HepG2 (cell line): ENCODE measurements around the gene BRD8. TPM values are rescaled to one million over a fixed set of nuclear protein-coding genes. Genes with fewer than 3 reads are reported as not detected.
A peak's percentile ranks its signal among the peaks of the same experiment; 100 is the strongest.

Experiments
- ATAC-seq: fragments of 200-7000 bp; cut with Tn5 transposase; 3 replicates; pipeline ENCODE4 v1.9.1; 2020; ENCODE audit warnings: mild to moderate bottlenecking, moderate library complexity
- BruUV-seq: library from RNA; stranded (reverse); fragments of 400-500 nt; replicated peaks from 2 replicates; lab custom pipeline; 2021; lab: Mats Ljungman, UMichigan
- CTCF ChIA-PET: fragments of 300-600 bp; formaldehyde crosslinking; extraction: SDS; loops from one replicate; lab custom pipeline; 2021; ENCODE audit warnings: low total read pairs, inconsistent platforms, low intra/inter-chr PET ratio; lab: Yijun Ruan, JAX
- POLR2A ChIA-PET: fragments of 350-600 bp; sonication (Branson Sonifier 250); formaldehyde crosslinking; loops from one replicate; lab custom pipeline; 2020; ENCODE audit warnings: antibody characterized with exemption, inconsistent platforms; lab: Yijun Ruan, JAX
- DNase-seq: peaks from one replicate; pipeline ENCODE4 v3.0.0-alpha.2; 2015; ENCODE audit warnings: low spot score
- FAIRE-seq: peaks from 3 replicates; lab custom pipeline; 2011; peaks lifted over from hg19 to GRCh38; lab: Jason Lieb, UNC
- H2AFZ ChIP-seq: one replicate; pipeline ENCODE4 v1.6.1; 2011; ENCODE audit warnings: low read length, inconsistent platforms
- H3K27ac ChIP-seq: fragments of 300-600 bp; 3 replicates; pipeline ENCODE4 v1.8.0; 2011; ENCODE audit warnings: mixed run types, mild to moderate bottlenecking, mixed read lengths, low read length, inconsistent platforms; ENCODE audit not compliant: insufficient read depth; ENCODE audit errors: extremely low read length
- H3K27me3 ChIP-seq, 2 experiments: fragments of 200-600 bp in 1 of 2; 2 replicates in 1 of 2; 3 replicates in 1 of 2; pipeline versions ENCODE4 v1.6.0 to v1.8.0; 2011; ENCODE audit warnings: low read length in 2 of 2, mild to moderate bottlenecking in 2 of 2, moderate library complexity in 2 of 2, inconsistent platforms in 1 of 2; ENCODE audit not compliant: insufficient read depth in 2 of 2, control insufficient read depth in 1 of 2
- H3K36me3 ChIP-seq, 2 experiments: fragments of 200-600 bp in 1 of 2; replicated peaks in 1 of 2; 2 replicates in 1 of 2; 3 replicates in 1 of 2; pipeline versions ENCODE4 v1.5.1 to v1.8.0; 2011; ENCODE audit warnings: low read length in 2 of 2, inconsistent platforms in 1 of 2; ENCODE audit not compliant: insufficient read depth in 2 of 2, control insufficient read depth in 1 of 2
- H3K4me1 ChIP-seq: 2 replicates; pipeline ENCODE4 v1.5.1; 2012; ENCODE audit warnings: low read length, inconsistent platforms; ENCODE audit not compliant: insufficient read depth
- H3K4me2 ChIP-seq: 2 replicates; pipeline ENCODE4 v1.6.0; 2011; ENCODE audit warnings: low read depth, low read length, inconsistent platforms
- H3K4me3 ChIP-seq, 3 experiments: fragments of 200-600 bp in 1 of 3; sonication (generic), shearing (Covaris generic) in 1 of 3; replicated peaks in 1 of 3; 2 replicates each; pipeline ENCODE4 v1.5.1; 2011 to 2016; ENCODE audit warnings: low read length in 3 of 3, inconsistent platforms in 2 of 3, low read depth in 2 of 3, mild to moderate bottlenecking in 2 of 3, control low read depth in 1 of 3, mixed read lengths in 1 of 3; ENCODE audit not compliant: insufficient read depth in 1 of 3
- H3K79me2 ChIP-seq: one replicate; pipeline ENCODE4 v1.6.1; 2011; ENCODE audit warnings: low read length, inconsistent platforms; ENCODE audit not compliant: insufficient read depth
- H3K9ac ChIP-seq: 2 replicates; pipeline ENCODE4 v1.6.0; 2011; ENCODE audit warnings: mild to moderate bottlenecking, low read depth, low read length, inconsistent platforms; ENCODE audit not compliant: insufficient read depth
- H3K9me3 ChIP-seq: 2 replicates; pipeline ENCODE4 v1.5.1; 2012; ENCODE audit warnings: mild to moderate bottlenecking, low read length
- H4K20me1 ChIP-seq: 2 replicates; pipeline ENCODE4 v1.6.0; 2011; ENCODE audit warnings: inconsistent platforms, mild to moderate bottlenecking, low read length, moderate library complexity; ENCODE audit not compliant: insufficient read depth
- ATF7-NPFF ChIP-seq: sonication (generic); formaldehyde crosslinking; IDR thresholded peaks from 2 replicates; pipeline ENCODE4 v1.8.1; 2023; ENCODE audit warnings: mild to moderate bottlenecking, low read depth, missing genetic modification reagents, moderate library complexity
- EED ChIP-seq: sonication (generic); formaldehyde crosslinking; IDR thresholded peaks from 2 replicates; pipeline ENCODE4 v1.5.0; 2020; ENCODE audit warnings: mild to moderate bottlenecking, missing genetic modification reagents
- GPBP1L1 ChIP-seq: sonication (generic); formaldehyde crosslinking; IDR thresholded peaks from 2 replicates; pipeline ENCODE4 v1.5.0; 2020; ENCODE audit warnings: mild to moderate bottlenecking, missing genetic modification reagents
- HOXD1 ChIP-seq: sonication (generic); formaldehyde crosslinking; IDR thresholded peaks from 2 replicates; pipeline ENCODE4 v1.5.0; 2020; ENCODE audit warnings: missing genetic modification reagents
- KDM6A ChIP-seq: IDR thresholded peaks from 2 replicates; pipeline ENCODE4 v1.6.1; 2016; ENCODE audit warnings: low read depth
- MTA3 ChIP-seq: sonication (generic); formaldehyde crosslinking; IDR thresholded peaks from 2 replicates; pipeline ENCODE4 v1.4.0; 2020; ENCODE audit warnings: missing genetic modification reagents
- NCOA2 ChIP-seq: sonication (generic); formaldehyde crosslinking; IDR thresholded peaks from 2 replicates; pipeline ENCODE4 v1.8.0; 2022; ENCODE audit warnings: inconsistent platforms
- POLR2AphosphoS2 ChIP-seq: IDR thresholded peaks from 2 replicates; pipeline ENCODE4 v1.6.1; 2011; ENCODE audit warnings: low read depth, low read length, improper control_type of control experiment
- RBFOX2 ChIP-seq: fragments of 200-400 bp; formaldehyde crosslinking; IDR thresholded peaks from 2 replicates; pipeline ENCODE4 v1.6.1; 2017; ENCODE audit warnings: low read depth, mild to moderate bottlenecking, low read length
- SPEN ChIP-seq: sonication (generic); formaldehyde crosslinking; IDR thresholded peaks from 2 replicates; pipeline ENCODE4 v1.5.1; 2020; ENCODE audit warnings: low read depth, mild to moderate bottlenecking, missing genetic modification reagents
- TOE1 ChIP-seq: sonication (generic); formaldehyde crosslinking; IDR thresholded peaks from 2 replicates; pipeline ENCODE4 v1.4.0; 2020; ENCODE audit warnings: mild to moderate bottlenecking, missing genetic modification reagents
- ZBTB1 ChIP-seq: sonication (generic); formaldehyde crosslinking; IDR thresholded peaks from 2 replicates; pipeline ENCODE4 v1.4.0; 2020; ENCODE audit warnings: missing genetic modification reagents, borderline replicate concordance
- ZBTB21 ChIP-seq: sonication (generic); formaldehyde crosslinking; IDR thresholded peaks from 2 replicates; pipeline ENCODE4 v1.4.0; 2020; ENCODE audit warnings: missing genetic modification reagents
- ZNF567 ChIP-seq: sonication (generic); formaldehyde crosslinking; IDR thresholded peaks from 2 replicates; pipeline ENCODE4 v1.8.1; 2023; ENCODE audit warnings: mild to moderate bottlenecking, missing genetic modification reagents, borderline replicate concordance
- ZNF614 ChIP-seq: IDR thresholded peaks from 2 replicates; pipeline ENCODE4 v1.6.1; 2018; ENCODE audit warnings: missing biosample characterization, missing genetic modification reagents, inconsistent platforms, borderline replicate concordance
- ZNF652 ChIP-seq: IDR thresholded peaks from 2 replicates; pipeline ENCODE4 v1.6.1; 2016; ENCODE audit warnings: low read depth, borderline replicate concordance
- WGBS: methylation state at CpG from one replicate; pipeline ENCODE4 v1.1.6; 2017; ENCODE audit warnings: low lambda C conversion rate; 5-methylcytosine and 5-hydroxymethylcytosine counted together
- in situ Hi-C: cut with HindIII; loops from 2 replicates; pipeline ENCODE4 v1.10.0; 2017; ENCODE audit warnings: low pct_unique_long_range_greater_than_20kb; ENCODE audit not compliant: extremely low pct_ligation_motif_present
- intact Hi-C: fragments of 100-400 bp; cut with micrococcal nuclease; formaldehyde crosslinking; loops from one replicate; pipeline ENCODE4 v1.10.0; 2022; ENCODE audit not compliant: unreplicated experiment
- polyA plus RNA-seq, 8 experiments: library from polyadenylated mRNA; depleted of rRNA in 3 of 8; stranded (reverse) in 7 of 8; unstranded in 1 of 8; fragments of >200 nt; fragmentation: Illumina TruSeq in 4 of 8; extraction: Trizol in 4 of 8; gene quantifications; 2 replicates each; pipeline versions ENCODE4 v1.2.1 to v1.2.3, GENCODE V29; 2011 to 2016; ENCODE audit warnings: low read depth in 4 of 8, missing spikeins in 1 of 8, mixed read lengths in 1 of 8; ENCODE audit not compliant: insufficient read depth in 1 of 8
- total RNA-seq, 5 experiments: library from RNA; depleted of rRNA; stranded (reverse); fragments of >200 nt; fragmentation: Illumina TruSeq; extraction: Trizol; gene quantifications; 2 replicates each; pipeline ENCODE4 v1.2.3, GENCODE V29; 2016; ENCODE audit warnings: low read depth in 1 of 5
- TF ChIP-seq, protein P1 (sequence below): sonication (generic); formaldehyde crosslinking; IDR thresholded peaks from 2 replicates; pipeline ENCODE4 v1.4.0; 2020; ENCODE audit warnings: missing genetic modification reagents, mild to moderate bottlenecking, borderline replicate concordance

BRD8 gene
- total and polyA plus RNA-seq, 2 of the 13 experiments (the other 11 are each of a cell fraction or from before 2014, with no cell fraction given), result 62.5 to 71.1 TPM

DNA sequence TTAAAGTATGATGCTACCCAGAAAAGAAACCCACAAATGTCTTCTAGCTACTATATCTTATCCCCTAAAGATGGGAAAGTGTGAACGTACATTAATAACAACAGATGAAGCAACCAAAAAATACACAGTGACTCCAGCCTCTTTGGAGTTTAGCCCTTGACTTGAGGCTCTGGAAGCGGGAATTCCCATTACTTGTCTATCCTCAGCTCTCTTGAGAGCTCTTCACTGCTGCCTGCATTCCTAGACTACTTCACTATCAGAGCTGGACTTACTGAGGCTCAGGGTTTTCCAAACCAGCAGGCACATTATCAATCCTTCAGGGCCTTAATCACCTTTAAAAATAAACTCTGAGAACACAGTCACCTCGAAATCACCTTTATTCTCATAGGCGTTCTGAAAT lies 38.2 kb downstream of the BRD8 start:
- Histone ChIP-seq H3K27me3 (no peaks in the 10 kb centered on the region), H3K4me1 (no peaks in the 10 kb centered on the region), H3K36me3 (no peaks in the 10 kb centered on the region), H3K4me3 (no peak overlapping the region), H3K4me2 (no peak overlapping the region), H3K9ac (no peak overlapping the region), H3K9me3 (no peaks in the 10 kb centered on the region), H2AFZ (no peak overlapping the region)
- intact Hi-C loops, result no loop called here
- no TSS peak for BruUV-seq
- ChIA-PET CTCF (no interaction called here), POLR2A (no interaction called here)
- WGBS, result 14% methylated on average over 4 of the region's 4 CpGs
- no peak for ATAC-seq
- TF ChIP-seq ZBTB1 (no peak), ZNF652 (CRISPR knock-in tag) (0 out of 2 replicates have a peak, but pooled peaks have one; percentile 0)
- TF ChIP-seq, all 625 proteins: peak for 1
- in situ Hi-C loops, result no loop called here
- Histone ChIP-seq H3K79me2 (no peaks in the 10 kb centered on the region), H3K27ac (no peak overlapping the region), H4K20me1 (no peaks in the 10 kb centered on the region)
- no peak for FAIRE-seq
- no peak for DNase-seq

GRCh38 chr5:138139781-138140090 lies 38.7 kb downstream of the BRD8 start:
- no peak overlapping the region for H3K4me3 ChIP-seq
- no peak for FAIRE-seq
- no peak overlapping the region for H3K27ac ChIP-seq
- CTCF ChIA-PET, result no interaction called here
- DNase-seq, result no peak
- H2AFZ ChIP-seq, result no peak overlapping the region
- POLR2A ChIA-PET, result no interaction called here
- no peaks in the 10 kb centered on the region for H3K36me3 ChIP-seq
- H4K20me1 ChIP-seq, result no peaks in the 10 kb centered on the region
- no peaks in the 10 kb centered on the region for H3K79me2 ChIP-seq
- no peak overlapping the region for H3K4me2 ChIP-seq
- BruUV-seq, result no TSS peak
- H3K9ac ChIP-seq, result no peak overlapping the region
- H3K9me3 ChIP-seq, result no peaks in the 10 kb centered on the region
- in situ Hi-C loops, result no loop called here
- ATAC-seq, result no peak
- no peaks in the 10 kb centered on the region for H3K4me1 ChIP-seq
- no peaks in the 10 kb centered on the region for H3K27me3 ChIP-seq
- intact Hi-C loops, result no loop called here
- WGBS, result 63% methylated on average over 3 of the region's 3 CpGs
- TF ChIP-seq RBFOX2 (no peak), SPEN (CRISPR knock-in tag) (no peak), ZNF614 (CRISPR knock-in tag) (no peak), HOXD1 (CRISPR knock-in tag) (no peak), ZNF567 (CRISPR knock-in tag) (no peak), TOE1 (CRISPR knock-in tag) (no peak), POLR2AphosphoS2 (no peak), ATF7-NPFF (CRISPR knock-in tag) (no peak), NCOA2 (CRISPR knock-in tag) (no peak), KDM6A (CRISPR knock-in tag) (no peak), GPBP1L1 (CRISPR knock-in tag) (no peak), EED (no peak), ZBTB21 (CRISPR knock-in tag) (no peak), MTA3 (CRISPR knock-in tag) (no peak)
- TF ChIP-seq, protein P1, sequence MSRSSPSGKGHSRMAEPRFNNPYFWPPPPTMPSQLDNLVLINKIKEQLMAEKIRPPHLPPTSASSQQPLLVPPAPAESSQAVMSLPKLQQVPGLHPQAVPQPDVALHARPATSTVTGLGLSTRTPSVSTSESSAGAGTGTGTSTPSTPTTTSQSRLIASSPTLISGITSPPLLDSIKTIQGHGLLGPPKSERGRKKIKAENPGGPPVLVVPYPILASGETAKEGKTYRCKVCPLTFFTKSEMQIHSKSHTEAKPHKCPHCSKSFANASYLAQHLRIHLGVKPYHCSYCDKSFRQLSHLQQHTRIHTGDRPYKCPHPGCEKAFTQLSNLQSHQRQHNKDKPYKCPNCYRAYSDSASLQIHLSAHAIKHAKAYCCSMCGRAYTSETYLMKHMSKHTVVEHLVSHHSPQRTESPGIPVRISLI (CRISPR knock-in tag), result no peak
